CD1c-positive myeloid dendritic cell (primary cell): ENCODE results near the gene TMEM119.

Experiments used
- DNase-seq: peaks from one replicate; pipeline ENCODE4 v3.0.0-alpha.2; 2016; ENCODE audit errors: extremely low spot score

The TMEM119 gene

DNA sequence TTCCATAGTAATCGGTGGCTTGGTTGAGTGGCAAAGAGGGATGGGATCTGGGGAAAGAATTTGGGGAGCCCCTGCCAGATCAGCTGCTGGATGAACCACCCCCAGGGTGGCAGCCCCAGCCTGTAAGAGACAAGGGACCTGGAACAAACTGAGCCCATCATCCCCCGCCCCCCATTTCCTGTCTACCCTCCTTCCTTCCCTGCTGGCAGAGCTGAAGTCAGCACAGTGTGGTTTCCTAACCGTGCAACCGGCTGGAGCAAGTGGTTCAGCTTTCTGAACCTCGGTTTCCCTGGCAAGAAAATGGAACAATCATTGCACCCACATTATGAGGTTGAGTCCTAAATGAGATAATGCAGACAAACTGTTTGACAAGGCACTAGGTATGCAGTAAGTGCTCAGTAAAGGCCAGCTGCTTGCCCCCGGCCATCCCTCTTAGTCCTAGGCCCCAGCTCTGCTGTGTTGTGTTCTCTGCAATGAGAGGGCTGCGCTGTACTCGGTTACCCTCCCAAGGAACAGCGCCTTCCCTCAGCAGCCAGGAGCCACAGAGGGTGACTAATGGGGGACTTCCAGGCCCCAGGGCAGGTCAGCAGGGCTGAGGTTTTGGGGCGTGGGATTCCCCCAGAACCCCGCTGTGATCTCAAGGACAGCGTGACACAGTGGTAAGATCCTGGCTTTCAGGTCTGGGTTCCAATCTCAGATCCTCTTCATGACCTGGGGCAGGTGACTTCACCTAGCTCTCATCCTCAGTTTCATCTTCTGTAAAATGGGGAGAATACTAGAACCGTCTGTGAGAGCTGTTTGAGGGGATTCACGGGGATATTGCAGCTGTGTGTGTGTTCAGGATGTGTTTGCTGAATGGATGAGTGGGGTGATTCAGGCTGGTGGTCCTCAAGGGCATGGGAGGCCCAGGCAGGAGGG is 19.3 kb upstream of the TMEM119 start:
- peak; percentile 60 for DNase-seq

DNA sequence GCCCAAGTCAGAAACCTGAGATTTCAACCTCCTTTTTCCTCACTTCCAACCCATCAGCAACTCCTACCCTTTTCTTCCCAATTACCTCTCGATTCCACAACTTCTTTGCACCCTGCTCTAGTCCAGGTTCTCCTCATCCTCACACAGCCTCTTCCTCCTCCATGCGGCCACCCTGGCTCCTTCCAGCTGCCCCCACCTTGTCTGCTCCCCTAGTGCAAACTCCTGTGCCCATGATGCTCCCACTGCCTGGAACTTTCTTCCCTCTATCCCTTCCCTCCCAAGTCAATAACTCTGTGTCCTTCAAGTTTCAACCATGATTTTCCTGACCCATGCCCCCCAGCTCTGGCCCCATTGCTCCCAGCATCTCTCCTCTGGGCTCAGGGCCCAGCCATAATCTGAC is 18.5 kb upstream of the TMEM119 start:
- DNase-seq, result no peak

- no peak for DNase-seq
Observed at GRCh38 chr12:108615918-108616317, 18.0 kb upstream of the TMEM119 start.

GRCh38 chr12:108614639-108615038 is 16.8 kb upstream of the TMEM119 start:
- no peak for DNase-seq

DNA sequence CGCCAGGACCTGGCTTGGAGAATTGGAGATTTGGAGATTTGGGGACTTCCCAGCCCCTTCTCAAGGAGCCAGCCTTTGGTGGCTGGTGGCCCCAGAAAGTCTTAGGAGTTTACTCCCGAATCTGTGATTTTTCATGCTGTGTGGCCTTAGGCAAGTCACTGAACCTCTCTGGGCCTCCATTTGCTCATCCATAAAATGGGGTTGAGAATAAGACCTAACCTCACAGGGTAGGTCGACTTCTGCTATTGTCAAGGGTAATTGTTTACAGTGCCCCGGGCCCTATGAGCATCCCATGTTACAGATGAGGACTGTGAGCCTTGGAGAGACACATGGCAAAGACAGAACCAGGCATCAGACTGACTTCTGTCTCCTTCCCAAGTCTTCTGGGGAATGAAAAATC is 16.2 kb upstream of the TMEM119 start:
- no peak for DNase-seq

- DNase-seq, result peak; percentile 49
Observed at GRCh38 chr12:108613548-108613947, 15.7 kb upstream of the TMEM119 start.

DNA sequence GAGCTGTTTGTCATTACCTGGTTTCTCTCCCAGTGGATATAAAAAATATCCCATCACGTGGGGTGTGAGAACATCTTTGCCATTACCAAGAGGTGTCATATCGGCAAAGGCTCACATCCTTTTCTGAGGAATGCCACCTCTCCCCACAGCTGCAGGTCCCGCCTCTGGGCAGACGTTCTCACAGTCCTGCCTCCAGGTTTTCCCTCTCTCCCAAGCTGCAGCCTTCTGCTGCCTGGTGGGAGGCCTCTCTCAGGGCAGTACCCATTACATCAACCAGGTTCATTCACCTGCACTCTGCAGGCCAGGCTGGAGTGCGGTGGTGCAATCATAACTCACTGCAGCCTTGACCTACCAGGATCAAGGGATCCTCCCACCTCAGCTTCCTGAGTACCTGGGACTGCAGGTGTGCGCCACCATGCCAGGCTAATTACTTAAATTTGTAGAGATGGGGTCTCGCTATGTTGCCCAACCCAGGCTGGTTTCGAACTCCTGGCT is 15.0 kb upstream of the TMEM119 start:
- no peak for DNase-seq

DNA sequence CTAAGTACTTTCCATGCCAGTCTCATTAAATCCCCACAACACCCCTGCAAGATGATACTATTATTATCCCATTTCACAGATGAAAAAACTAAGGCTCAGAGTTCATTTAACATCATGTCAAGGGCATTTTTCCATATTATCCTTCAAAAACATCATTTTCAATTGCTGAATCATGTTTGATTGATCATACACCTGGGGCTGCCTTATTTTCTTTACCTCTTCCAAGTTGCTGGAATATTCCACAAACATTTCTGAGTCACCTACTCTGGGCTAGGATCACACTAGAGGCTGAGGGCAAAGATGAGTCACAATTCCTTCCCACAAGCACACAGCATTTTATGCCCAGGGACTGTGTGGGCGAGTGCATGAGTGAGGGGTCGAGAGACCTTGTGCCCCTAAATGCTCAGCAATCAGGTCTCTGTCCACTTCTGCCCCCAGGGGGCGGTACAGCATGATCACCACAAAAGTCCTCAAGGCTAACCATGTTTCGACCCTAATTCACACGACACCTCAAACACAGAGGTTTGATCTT is 14.1 kb upstream of the TMEM119 start:
- peak; percentile 69 for DNase-seq

DNA sequence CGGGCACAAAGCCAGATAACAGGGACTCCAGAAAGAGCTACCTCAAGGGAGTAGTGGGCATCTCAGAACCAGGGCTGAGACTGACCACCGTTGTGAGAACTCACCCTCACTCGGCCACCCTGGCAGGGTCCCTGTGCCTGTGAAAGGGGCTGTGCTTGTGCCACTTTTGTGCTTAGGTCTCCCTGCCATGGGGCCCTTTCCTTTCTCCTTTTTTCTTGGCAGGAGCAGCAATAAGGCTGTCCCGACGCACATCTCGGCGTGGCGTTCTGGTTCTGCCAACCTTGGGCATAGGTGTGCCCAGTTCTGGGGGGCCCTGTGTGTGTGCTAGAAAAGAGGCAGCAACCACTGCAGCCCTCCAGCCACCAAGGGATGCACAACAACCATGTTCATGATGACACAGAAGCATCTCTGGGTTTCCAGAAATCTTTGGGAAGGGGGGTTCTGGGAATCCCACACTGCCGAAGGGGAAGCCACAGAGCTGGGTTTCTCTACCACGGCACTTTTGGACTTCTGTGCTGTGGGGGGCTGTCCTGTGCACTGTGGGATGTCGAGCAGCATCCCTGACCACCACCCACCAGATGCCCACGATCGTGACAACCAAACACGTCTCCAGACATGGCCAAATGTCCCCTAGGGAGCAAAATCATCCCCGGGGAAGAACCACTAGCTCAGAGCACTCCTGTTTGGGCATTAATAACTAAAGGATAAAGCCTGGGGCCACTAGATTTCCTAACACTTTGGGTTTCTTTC is 13.1 kb upstream of the TMEM119 start:
- DNase-seq, result no peak

GRCh38 chr12:108610336-108610815 is 12.5 kb upstream of the TMEM119 start:
- DNase-seq, result no peak

GRCh38 chr12:108609537-108610335 is 11.9 kb upstream of the TMEM119 start:
- no peak for DNase-seq

DNA sequence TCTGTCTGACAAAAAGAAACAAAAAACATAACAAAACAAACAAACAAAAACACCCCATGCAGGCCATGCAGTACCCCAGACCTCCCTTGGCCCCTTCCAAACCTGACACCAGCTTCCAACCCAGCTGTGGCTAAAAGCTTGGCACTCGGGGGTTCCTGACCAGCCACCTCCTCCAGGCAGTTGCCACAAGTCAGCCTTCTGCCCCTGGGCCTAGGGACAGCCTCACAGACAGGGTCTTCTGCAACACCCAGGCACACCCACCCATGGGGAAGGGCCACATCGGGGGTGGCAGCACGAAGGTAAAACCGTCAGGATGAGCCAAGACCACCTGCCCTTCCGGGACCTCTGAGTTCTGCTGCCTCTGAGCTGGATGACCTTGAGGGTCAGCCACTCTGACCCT is 10.7 kb upstream of the TMEM119 start:
- no peak for DNase-seq

DNA sequence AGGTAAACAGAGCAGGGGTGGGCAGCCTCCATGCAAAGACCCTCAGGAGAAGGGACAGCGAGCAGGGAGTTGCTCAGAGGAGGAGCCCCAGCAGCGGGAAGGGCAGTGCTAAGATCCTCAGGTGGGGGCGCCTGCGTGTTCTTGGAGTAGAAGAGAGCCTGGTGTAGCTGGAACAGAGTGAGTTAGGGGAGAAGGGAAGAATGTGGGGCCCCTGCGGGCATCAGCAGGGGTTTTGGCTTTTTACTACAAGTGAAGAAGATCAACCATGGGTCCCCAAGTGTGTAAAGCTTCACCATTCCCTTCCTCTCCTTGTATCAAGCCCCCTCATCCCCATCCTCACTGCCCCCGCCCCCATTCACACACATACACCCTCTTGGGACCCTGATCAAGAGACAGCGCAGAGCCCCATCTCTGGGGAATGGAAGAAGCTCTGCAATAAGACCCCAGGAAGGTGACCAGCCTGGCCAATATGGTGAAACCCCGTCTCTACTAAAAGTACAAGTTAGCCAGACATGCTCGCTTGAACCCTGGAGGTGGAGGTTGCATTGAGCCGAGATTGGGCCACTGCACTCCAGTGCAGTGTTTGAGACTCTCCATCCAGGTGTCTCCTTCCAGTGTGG is 10.2 kb upstream of the TMEM119 start:
- DNase-seq, result no peak

DNA sequence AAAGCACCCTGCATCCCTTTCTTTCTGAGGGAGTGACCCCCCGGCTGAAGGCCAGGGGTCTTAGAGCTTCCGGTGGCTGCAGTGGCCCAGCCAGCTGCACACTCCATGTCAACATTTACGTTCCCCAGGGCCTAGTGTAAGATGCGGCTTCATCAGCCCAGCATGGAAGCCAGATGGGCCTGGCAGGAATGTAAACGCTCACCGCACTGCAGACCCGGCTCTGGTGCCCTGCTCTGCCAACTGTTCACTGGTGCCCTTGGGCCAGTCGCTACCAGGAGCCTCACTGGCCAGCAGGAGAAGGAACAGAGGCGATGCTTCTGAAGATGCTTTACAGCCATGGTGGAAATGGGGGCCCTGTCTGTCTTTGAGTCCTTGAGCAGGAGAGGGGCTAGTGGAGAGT is 8.6 kb upstream of the TMEM119 start:
- no peak for DNase-seq

DNA sequence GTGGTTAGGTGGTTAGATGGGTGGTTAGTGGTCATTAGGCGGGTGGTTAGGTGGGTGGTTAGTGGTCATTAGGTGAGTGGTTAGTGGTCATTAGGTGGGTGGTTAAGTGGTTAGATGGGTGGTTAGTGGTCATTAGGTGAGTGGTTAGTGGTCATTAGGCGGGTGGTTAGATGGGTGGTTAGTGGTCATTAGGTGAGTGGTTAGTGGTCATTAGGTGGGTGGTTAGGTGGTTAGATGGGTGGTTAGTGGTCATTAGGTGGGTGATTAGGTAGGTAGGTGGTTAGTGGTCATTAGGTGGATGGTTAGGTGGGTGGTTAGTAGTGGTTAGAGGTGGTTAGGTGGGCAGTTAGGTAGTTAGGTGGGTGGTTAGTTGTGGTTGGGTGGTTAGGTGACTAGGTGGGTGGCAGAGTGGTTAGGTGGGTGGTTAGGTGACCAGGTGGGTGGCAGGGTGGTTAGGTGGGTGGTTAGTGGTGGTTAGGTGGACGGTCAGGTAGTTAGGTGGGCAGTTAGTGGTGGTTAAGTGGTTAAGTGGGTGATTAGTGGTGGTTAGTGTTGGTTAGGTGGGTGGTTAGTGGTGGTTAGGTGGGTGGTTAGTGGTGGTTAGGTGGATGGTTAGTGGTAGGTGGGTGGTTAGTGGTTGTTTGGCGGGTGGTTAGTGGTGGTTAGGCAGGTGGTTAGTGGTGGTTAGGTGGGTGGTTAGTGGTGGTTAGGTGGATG is 8.0 kb upstream of the TMEM119 start:
- no peak for DNase-seq

DNA sequence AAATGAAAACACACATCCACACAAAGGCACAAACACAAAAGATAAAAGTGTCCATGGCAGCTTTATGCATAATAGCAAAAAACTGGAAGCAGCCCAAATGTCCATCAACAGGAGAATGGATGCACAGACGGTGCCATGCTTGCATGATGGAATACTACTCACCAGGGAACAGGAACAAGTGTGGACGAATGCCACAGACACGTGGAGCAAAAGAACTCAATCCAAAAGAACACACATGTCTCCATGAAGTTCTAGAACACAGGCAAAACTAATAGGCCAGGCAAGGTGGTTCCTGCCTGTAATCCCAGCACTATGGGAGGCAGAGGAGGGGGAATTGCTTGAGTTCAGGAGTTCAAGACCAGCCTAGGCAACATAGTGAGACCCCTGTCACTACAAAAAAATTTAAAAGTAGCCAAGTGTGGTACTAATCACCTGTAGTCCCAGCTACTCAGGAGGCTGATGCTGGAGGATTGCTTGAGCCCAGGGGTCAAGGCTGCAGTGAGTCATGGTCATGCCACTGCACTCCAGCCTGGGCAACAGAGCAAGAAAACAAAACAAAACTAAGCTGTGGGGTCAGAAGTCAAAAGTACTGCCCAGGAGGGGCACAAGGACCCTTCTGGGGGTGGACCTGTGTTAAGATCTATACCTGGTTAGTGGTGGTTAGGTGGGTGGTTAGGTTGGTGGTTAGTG is 7.3 kb upstream of the TMEM119 start:
- DNase-seq, result no peak

GRCh38 chr12:108604208-108604941 is 6.5 kb upstream of the TMEM119 start:
- DNase-seq, result no peak

DNA sequence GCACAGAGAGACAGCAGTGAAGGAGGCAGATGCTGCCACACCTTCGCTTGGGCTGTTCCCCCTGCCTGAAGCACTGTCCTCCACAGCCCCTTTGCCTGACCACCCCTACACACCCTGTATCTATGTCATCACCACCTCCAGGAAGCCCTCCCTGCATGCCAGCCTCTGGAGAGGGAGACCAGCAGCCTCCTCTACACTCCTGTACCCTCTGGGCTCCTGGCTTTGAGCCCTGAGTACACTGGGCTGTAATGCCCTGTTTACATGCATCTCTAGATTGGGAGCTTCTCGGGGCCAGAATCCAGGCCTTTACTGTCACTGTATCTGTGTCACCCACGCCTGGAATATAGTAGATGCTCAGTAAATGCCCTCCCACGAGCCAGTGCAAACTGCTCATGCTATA is 5.9 kb upstream of the TMEM119 start:
- DNase-seq, result no peak
